GM19240 (cell line): ENCODE data around the gene ETFDH.
A peak's percentile ranks its signal among the peaks of the same experiment; 100 is the strongest.
"Not testable (repeated sequence)": the region's sequence is repeated elsewhere in the genome, so short reads cannot be mapped to it uniquely, and the experiment has no call there.

Source experiments
- DNase-seq: peaks from one replicate; pipeline ENCODE4 v3.0.0; 2011; ENCODE audit warnings: low spot score; ENCODE audit not compliant: insufficient read length

ETFDH gene

DNA sequence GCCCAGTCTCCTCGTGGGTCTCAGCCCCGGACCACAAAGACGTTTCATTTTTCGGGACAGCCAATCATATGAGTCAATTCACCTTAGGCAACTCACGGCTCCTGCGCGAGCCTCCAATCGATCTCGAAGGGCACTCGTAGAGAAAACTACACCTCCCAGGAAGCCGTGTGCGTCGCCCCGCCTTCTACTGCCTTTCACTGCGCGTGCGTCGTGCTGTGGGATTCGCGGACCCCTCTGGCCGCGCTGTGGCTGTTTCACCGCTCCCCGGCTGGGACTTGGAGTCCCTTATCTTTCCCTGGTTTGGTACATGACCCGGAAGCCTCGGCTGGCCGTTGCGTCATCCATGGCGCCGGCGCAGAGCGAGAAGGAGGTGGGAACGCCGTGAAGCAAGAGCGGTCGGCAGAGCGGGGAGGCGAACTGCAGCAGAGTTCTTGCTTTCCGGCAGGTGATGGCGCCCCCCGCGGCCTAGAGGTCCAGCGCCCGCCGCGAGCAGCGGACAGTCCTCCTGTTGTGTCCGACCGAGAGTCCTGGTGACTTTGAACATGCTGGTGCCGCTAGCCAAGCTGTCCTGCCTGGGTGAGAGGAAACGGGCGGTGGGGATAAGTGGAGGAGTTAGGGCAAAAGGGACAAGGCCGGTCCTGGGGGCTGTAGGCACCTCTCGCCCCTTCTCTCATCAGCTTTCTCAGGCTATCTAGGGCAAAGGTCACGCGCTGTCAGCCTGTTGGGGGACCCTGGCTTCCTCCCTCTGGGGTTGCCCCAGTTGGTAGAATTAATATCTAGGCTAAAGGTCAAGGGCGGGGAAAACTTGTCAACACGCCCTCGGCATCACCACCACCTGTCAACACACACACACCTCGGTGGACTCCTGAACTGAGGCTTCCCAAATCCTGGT lies at the start of gene ETFDH:
TSS of gene ETFDH (plus strand) at position 382 of the 892 bp plus-strand sequence. CDS start at position 543, 161 bp downstream.
- peak; percentile 76 for DNase-seq

DNA sequence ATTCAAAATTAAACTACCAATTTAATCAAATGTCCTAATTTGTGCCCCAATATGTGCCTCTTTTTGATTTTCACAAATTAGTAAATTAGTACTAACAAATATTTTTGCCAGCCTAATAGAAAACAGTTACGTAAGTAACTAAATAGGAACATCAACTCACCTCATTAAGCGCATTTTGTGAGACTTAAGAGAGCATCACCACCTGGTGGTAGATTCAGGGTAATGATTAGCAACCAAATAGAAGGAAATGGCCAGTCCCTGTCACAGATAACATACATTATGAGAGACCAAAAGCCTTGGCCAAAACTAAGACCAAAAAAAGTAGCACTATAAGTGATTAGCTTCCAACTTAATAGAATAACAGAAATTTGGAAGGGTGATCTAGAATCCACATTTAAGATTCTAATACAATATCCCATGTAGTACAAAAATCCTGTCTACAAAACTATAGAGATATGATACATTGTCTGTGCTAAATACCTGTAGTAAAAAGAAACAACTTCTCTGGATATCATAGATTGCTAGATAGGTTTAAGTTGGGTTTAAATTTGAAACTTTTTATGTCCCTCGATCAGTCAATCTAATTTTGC lies 47.1 kb upstream of the ETFDH start:
- no peak for DNase-seq

DNA sequence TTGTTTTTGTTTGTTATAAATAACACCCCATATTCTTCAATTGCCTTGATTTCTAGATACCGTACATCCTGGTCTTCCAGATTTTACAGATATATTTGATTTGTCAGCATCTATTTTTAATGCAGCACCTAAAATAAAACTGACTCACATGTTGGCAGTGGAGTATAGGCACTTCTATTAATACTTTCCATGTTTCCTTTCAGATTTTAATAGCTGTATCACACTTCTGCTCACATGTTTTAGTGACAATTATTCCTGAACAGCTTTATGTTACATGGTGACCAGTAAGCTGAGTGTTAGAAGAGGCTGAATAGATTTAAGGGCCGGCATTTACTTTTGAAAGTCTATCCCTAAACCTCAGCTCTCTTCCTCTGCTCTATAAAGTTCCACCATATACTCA lies 46.6 kb upstream of the ETFDH start:
- no peak for DNase-seq

DNA sequence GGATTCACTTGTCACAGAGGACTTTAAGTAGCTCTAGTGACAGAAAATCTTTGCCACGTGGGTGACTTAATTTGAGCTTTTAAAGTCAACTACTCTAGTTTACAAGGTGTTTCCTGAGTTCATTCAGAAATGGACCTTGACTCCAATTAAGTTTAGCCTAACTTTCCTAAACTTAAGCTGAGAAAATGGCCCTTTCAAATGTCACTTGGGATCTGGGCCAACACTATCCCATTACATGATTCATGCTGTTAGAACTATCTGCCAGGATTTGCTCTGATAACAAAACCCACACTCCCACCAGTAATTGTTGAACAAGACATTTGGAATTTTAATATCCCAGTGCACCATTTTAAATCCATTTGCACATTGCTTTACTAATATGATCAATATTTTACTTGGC lies 41.2 kb upstream of the ETFDH start:
- DNase-seq = no peak

DNA sequence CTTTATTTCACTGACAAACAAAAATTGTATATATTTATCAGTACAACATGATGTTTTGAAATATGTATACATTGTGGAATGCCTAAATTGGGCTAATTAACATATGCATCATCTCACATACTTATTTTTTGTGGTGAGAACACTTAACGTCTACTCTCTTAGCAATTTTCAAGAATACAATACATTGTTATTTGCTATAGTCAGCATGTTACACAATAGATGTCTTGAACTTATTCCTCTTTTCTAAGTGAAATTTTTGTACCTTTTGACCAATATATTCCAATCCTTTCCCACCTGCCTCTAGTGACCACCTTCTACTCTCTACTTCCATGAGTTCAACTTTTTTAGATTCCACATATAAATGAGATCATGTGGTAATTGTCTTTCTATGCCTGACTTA lies 35.5 kb upstream of the ETFDH start:
- no peak for DNase-seq

DNA sequence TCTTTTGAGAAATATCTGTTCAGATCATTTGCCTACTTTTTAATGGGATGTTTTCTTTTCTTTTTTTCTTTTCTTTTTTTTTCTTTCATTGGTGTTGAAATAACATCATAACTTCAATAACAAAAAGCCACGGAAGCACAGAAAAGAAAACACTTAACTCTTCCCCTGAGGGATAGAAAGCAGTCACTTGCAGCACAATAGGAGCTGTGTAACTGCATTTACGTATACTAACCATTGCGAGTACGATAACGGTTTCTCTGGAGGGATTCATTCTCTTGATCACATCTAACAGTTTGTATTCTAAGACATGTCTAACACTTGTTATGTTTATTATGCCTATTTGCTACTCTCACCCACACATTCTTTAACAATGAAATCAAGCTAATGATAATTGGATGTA lies 27.7 kb upstream of the ETFDH start:
- DNase-seq = no peak

DNA sequence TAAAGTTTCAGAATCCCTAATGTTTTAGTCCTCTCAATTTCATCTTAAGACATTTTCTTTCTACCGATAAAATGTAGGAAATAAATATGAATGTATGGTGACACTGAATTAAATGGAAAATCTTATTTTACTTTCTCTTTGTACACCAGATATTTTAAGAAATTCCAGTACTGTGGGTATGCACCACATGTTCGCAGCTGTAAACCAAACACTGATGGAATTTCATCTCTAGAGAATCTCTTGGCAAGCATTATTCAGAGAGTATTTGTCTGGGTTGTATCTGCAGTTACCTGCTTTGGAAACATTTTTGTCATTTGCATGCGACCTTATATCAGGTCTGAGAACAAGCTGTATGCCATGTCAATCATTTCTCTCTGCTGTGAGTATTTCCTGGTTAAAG lies 27.3 kb upstream of the ETFDH start:
- DNase-seq = no peak

DNA sequence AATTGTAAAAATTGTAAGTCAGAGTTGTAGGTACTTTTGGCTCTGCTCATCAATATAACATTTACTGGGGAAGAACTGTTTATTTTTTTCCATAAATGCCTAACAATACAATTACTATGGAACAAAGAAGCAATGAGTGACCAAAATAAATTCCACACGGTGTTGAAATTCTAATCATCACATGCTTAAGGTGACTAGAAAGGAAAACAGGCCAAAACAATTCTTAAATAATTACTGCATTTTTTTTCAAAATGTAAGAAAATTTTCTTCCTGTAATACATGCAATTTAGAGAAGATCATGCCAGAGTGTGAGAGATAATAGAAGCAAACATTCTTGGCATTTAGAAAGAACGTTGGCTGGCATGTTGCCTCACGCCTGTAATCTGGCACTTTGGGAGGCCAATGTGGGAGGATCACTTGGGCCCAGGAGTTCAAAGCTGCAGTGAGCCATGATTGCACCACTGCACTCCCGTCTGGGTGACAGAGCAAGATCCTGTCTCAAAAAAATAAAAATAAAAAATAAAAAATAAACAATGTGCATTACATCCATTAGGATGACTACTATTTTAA lies 22.9 kb upstream of the ETFDH start:
- DNase-seq = no peak

DNA sequence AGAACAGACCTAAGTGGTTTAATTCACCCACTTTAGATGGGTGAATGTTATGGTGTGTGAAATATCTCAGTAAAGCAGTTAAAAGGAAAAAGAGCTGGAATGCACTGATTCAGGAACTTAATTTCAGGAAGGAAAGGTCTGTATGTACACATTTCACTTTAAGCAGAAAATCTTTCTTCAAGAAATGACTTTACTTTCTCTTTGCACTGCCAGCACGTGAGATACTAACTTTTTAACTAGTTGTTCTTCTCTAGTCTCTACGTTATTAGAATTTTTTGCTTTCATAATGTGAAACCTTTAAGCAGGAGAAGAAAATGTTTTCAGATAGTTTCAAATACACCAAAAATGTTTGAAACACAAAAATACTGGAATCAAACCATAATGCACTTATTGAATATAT lies 19.2 kb upstream of the ETFDH start:
- no peak for DNase-seq

DNA sequence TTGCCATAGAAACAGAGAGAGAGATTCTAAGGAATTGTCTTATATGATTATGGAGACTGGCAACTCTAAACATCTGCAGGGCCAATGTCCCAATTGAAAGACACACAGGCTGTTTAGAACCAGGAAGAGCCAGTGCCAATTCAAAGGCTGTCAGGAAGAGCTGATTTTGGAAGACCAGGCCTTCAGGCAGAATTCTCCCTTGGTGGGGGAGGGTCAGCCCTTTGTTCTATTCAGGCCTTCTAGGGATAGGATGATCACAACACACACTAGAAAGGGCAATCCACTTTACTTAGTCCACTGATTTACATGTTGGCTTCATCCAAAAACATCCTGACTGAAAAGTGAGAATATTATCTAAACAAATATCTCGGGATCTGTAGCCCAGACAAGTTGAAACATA lies 15.7 kb upstream of the ETFDH start:
- no peak for DNase-seq

DNA sequence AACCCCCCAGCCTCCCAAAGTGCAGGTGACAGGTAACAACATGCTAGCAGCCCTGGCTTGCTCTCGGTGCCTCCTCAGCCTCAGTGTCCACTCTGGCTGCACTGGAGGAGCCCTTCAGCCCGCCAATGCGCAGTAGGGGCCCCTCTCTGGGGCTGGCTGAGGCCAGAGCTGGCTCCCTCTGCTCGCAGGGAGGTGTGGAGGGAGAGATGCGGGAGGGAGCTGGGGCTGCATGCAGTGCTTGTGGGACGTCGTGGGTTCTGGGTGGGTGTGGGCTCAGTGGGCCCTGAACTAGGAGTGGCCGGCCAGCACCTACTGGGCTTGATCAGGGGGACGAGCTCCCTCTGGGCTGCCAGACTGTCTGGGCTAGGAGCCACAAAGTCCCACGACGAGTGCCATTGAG lies 14.8 kb upstream of the ETFDH start:
- no peak for DNase-seq

DNA sequence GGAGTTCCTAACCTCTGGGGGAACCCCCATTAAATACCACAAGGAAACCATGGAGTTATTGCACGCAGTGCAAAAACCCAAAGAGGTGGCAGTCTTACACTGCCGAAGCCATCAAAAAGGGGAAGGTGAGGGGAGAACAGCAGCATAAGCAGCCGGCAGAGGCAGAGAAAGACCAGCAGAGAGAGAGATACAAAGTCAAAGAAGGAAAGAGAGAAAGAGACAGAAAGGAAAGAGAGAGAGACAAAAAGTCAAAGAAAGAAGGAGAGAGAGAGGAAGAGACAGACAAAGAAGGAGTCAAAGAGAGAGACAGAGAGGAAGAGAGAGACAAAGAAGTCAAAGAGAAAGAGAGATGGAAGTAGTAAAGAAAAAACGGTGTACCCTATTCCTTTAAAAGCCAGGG lies 8.8 kb upstream of the ETFDH start:
- not testable (repeated sequence) for DNase-seq

DNA sequence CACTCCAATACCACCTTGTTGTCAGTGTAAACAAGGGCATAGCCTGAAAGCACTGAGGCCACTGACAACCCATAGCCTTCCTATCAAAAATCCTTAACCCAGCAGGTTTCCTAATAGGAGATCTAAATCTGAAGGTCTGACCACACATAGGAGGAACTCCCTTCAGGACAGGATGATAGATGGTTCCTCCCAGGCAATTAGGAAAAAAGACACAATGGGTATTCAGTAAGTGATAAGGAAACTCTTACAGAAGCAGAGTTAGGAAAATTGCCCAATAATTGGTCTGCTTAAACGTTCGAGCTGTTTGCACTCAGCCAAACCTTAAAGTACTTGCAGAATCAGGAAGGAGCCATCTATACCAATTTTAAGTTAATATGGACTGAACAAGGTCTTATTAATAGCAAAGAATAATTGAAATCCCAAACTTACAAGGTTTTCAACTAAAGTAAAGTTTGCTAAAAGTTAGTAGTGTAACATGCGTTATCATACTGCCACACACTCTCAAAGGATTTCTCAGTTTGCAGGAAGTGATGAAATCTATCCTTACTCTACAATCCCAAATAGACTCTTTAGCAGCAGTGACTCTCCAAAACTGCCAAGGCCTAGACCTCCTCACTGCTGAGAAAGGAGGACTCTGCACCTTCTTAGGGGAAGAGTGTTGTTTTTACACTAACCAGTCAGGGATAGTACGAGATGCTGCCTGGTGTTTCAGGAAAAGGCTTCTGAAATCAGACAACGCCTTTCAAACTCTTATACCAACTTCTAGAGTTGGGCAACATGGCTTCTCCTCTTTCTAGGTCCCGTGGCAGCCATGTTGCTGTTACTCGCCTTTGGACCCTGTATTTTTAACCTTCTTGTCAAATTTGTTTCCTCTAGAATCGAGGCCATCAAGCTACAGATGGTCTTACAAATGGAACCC lies 8.1 kb upstream of the ETFDH start:
- DNase-seq = not testable (repeated sequence)

DNA sequence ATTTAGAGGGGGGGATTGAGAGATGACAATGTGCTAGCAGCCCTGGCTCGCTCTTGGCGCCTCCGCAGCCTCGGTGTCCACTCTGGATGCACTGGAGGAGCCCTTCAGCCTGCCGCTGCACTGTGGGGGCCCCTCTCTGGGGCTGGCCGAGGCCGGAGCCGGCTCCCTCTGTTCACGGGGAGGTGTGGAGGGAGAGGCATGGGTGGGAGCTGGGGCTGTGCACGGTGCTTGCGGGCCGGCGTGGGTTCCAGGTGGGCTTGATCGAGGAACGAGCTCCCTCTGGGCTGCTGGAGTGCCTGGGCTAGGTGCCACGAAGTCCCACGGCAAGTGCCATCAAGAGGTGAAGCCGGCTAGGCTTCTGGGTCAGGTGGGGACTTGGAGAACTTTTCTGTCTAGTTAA lies 7.3 kb upstream of the ETFDH start:
- no peak for DNase-seq

DNA sequence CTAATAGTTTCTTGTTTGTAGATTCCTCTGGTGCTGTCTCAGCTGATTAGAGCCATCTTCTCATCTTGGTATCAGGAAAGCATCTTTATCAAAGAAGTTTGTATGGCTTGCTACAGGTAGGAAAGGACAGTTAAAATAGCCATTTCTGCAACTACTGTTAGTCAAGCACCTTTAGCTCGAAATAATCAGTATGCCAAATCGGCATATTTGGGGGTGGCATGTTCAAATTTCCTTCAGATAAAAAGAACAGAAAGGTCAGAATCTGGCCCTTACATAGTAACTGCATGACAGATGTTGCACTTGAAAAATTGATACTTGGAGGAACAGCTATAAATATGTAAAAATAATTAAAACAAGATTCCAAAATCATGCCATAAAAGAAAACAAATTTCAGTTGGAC lies 5.2 kb upstream of the ETFDH start:
- no peak for DNase-seq

DNA sequence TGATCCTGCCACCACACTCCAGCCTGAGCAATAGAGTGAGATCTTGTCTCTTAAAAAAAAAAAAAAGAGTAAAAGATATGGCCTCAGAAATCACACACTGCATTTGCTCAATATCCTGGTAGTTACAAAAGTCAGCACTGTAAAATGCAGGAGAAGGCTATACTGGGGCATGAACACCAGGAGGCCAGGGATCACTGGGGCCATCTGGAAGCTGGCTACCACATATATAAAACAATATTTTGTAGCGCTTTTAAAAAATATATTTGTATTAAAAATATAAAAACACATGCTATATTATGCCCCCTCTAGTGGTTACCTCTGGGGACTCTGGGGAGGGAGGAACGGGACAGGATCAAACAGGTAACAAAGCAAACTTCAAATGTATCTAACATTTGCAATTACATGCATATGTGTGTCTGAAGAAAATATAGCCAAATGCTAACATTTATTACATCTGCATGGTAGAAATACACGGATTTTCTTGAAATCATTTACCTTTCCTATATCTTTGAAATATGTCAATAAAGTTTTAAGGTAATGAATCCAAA lies 4.4 kb upstream of the ETFDH start:
- peak; percentile 7 for DNase-seq

DNA sequence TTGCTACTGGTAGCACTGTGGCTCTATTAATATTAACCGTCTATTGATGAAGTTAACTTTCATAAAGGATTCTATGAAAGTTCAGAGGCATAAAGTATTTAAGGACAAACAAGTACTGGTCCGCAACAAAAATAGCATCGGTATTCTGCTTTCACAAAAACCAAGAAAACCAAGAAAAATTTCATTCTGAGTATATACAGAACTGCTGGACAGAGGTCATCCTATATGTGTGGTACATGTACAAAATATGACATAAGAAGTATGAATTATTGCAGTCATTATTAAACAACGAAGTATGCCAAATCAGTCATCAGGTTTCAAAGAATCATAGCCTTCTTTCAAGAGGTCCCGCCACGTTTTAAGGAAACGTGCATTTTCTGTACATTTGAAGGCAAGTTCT lies 2.8 kb upstream of the ETFDH start:
- DNase-seq = no peak

DNA sequence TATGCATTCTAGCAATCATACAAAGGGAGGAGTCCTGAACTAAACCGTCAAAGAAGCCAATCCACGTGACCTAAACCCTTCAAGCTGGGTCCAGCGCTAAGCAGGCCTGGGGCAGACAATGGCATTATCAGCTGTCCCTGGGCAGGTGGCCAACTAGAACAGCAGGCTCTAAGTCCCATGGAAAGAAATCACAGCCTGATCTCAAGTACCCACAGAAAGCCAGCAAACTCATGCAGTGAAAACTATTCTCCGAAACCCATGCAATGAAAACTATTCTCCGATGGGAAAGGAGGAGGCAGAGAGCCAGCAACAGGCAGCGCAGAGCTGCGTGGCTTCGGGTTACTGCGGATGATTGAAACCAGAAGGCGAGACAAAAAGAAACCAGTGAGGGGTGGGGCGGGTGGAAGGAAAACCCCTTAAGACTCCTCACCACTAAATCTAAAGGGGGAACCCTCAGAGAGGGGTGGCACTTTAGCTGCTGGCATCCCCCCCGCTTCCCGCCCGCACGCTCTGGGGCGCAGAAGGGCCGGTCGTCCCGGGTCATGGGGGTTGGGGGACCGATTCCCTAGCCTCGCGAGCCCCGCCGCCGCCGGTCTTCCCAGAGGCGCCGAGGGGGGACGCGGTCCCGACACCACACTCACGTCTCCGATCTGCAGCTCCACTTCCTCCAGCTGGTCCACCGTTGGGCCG lies 976 bp upstream of the ETFDH start:
- peak; percentile 14 for DNase-seq

DNA sequence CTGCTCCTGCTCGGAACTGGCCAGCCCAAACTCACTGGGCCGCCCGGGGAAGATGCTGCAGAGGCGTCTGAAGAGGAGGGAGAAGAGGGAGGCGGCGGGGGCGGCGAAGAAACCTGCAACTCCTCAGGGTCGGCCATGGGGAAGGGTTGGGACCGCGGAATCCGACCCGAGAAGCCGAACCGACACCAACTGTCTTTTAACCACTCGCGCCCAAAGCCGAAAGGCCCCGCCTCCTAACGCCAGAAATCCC lies 506 bp upstream of the ETFDH start, which contains the start of gene C4orf46:
TSS of gene C4orf46 (minus strand) at position 223 of the 250 bp plus-strand sequence. CDS start at position 137, 86 bp downstream.
- no peak for DNase-seq

DNA sequence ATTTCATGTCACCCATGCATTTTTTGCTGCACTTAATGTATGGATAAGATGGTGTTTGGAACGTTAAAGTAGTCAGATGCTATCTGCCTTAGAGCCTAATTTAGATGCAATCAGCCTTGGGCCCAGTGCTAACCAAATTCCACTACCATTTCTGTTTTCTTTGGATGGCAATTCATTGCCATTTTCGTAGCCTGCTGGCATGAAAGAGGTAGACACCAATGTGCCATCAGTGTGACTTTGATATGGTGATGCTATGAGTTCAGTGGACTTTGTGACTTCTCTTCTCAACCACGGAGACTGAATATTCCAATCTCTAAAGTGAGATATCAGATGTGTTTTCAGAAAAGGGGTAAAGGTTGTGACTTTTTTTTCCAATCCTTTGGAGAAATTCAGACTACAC lies 1.5 kb downstream of the ETFDH start:
- DNase-seq = no peak

DNA sequence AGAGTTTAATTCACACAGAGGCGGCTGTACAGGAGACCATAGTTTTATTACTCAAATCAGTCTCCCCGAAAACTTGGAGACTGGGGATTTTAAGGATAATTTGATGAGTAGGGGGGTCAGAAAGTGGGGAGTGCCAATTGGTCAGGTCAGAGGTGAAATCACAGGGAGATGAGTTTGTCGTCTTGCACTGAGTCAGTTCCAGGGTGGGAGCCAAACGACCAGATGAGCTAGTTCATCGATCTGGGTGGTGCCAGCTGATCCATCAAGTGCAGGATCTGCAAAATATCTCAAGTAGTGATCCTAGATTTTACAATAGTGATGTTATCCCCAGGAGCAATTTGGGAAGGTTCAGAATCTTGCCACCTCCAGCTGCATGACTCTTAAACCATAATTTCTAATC lies 4.0 kb downstream of the ETFDH start:
- DNase-seq = no peak
